VCaP (cell line): ENCODE data around the gene CD40.

Source experiments
- H3K27ac ChIP-seq: fragments of 450-650 bp; 2 replicates; pipeline ENCODE4 v1.5.1; 2017
- TF ChIP-seq, protein P1 (sequence below): fragments of 450-650 bp; conservative IDR thresholded peaks from 2 replicates; pipeline ENCODE4 v1.5.1; 2017; ENCODE audit warnings: mild to moderate bottlenecking, moderate library complexity

The CD40 gene

DNA sequence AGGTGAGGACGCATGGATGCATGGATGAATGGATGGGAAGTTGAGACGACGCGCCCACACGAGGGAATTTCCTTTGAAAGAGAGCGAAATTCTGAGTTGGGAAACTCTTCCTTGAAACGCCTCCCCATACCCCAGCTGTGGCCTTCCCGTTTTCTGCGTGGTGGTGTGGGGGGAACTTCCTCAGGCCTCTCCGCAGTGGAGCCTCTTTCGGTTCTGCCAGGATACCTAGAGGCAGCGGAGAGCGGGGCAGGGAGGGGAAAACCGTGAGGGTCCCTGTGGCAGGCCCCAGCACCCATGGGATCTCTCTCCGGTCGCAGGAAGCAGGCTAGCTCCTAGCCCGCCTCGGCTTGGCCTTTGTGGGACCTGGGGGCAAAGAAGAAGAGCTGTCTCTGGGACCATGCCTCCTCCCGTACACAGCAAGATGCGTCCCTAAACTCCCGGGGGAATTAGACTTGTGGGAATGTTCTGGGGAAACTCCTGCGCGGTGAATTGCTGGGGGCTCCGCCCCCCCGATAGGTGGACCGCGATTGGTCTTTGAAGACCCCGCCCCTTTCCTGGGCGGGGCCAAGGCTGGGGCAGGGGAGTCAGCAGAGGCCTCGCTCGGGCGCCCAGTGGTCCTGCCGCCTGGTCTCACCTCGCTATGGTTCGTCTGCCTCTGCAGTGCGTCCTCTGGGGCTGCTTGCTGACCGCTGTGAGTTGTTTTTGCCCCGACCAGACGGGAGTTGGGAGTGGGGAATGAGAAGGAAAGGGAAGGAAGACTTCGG is at the start of gene CD40:
Gene CD40 (plus strand): TSS at position 611 of the 764 bp plus-strand sequence. CDS start 30 bp downstream, at position 641.
- TF ChIP-seq, protein P1, sequence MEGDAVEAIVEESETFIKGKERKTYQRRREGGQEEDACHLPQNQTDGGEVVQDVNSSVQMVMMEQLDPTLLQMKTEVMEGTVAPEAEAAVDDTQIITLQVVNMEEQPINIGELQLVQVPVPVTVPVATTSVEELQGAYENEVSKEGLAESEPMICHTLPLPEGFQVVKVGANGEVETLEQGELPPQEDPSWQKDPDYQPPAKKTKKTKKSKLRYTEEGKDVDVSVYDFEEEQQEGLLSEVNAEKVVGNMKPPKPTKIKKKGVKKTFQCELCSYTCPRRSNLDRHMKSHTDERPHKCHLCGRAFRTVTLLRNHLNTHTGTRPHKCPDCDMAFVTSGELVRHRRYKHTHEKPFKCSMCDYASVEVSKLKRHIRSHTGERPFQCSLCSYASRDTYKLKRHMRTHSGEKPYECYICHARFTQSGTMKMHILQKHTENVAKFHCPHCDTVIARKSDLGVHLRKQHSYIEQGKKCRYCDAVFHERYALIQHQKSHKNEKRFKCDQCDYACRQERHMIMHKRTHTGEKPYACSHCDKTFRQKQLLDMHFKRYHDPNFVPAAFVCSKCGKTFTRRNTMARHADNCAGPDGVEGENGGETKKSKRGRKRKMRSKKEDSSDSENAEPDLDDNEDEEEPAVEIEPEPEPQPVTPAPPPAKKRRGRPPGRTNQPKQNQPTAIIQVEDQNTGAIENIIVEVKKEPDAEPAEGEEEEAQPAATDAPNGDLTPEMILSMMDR = no peak
- no peak within 1 kb of the TSS for H3K27ac ChIP-seq

DNA sequence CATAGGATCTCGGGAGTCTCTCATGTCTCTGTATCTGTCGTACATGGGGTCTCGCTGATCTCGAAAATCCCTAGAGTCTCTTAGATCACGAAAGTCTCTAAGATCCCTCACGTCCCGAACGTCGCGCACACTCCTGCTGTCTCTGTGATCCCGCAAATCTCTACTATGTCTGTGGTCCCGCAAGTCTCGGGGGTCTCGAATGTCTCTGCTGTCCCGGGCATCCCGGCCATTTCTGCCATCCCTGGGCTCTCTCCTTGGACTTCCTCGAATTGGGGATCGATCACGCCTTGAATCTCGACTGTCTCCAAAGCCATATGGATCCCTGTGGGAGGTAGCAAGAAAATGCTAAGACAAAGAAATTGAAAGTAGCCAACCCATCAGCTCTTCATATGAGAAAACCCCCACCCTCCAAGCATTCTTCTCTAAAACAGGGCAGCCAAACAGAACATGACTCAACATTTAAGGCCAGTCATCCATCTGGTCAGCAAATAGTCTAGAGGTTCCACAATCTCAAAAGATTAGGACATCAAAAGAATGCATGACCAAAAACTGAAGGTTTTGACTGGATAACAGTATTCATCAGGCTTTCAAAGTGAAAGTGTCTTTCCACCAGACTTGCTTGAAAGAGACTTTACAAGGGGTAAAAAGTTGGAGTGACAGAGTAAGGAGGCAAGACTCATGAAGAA is 47.8 kb upstream of the CD40 start:
- TF ChIP-seq, protein P1 = no peak
- no peak overlapping the region for H3K27ac ChIP-seq

DNA sequence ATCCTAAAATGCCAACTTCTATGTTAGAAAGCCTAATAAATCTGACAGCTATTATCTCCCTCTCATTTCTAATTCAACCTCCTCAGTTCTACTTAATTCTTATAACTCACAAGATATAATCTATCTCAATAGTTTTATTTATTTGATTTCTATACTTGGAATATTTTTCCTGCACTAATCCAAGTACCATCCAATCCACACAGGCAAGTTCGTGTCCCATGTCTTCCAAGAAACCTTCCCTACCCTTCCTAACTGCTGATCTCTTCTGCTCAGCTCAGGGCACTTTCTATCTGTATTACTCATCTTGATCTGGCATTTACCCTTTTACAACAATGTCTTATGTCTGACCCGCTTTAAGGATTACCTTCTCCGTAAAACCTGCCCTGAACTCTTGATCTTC is 46.5 kb upstream of the CD40 start:
- no peak overlapping the region for H3K27ac ChIP-seq
- TF ChIP-seq, protein P1 = no peak

DNA sequence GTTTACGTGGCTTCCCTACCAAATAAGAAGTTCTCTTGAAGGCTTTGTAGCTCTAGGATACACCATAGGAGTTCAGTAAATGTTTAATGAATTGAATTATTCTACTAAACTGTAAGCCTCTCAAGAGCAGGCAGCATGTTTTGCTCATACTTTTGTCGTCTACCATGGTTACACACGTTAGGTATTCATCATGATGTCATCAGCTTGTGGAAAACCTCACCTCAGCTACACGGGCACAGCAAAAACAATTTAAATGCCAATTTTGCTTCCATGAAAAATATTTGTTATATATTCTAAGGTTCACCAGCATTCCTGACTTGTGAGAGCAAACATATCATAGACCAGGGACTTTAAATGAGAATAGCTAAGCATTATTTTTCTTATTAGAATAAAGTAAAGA is 45.1 kb upstream of the CD40 start:
- TF ChIP-seq, protein P1 = no peak
- H3K27ac ChIP-seq = no peak overlapping the region

DNA sequence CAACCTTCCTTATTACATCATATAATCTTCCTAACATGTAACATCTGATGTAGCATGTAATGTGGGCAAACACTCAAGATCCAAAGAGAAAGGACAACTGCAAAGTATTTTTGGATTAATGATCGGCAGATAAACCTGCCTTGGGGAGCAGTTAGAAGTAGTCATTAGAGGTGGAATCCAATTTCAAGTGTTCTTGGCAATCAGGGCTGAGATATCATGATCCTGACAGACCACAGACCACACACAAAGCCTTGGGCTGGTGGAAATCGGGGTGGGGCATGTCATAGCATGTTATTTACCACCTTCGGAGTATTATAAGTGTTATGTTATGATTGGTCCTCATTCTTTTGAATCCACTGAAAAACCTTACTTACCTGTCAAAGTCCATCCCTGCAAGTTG is 44.7 kb upstream of the CD40 start:
- no peak overlapping the region for H3K27ac ChIP-seq
- TF ChIP-seq, protein P1 = no peak

DNA sequence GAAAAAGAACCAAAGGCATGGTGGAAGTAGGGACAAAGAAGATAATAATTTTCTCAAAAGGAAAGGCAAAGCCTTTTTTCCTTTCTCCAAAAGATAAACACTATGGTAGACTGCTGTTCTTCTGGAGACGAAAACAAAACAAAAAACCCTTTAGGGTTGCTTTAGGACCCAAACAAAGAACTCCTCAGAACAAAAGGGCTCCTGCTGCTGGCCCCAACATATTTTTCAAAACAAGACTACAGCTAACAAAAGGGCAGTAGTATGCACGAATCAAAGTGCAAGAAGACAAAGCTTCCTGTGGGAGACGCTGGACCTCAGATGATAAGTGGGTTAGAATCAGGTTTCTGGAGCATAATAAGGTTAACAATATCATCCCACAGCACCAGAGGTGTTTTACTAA is 44.1 kb upstream of the CD40 start:
- TF ChIP-seq, protein P1 = no peak
- no peak overlapping the region for H3K27ac ChIP-seq

DNA sequence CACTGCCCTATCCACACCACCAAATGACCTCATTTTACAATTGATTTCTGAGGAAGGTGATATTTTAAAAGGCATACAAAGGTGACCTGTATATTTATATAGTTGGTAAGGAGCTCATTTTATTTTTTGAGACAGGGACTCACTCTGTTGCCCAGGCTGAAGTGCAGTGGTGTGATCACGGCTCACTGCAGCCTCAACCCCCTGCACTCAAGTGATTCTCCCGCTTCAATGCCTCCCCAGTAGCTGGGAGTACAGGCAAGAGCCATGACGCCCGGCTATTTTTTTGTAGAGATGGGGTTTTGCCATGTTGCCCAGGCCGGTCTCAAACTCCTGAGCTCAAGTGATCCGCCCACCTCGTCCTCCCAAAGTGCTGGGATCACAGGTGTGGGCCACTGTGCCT is 41.3 kb upstream of the CD40 start:
- H3K27ac ChIP-seq = no peak overlapping the region
- TF ChIP-seq, protein P1 = no peak
